ENCODE results near the gene CHCHD3.

DNA sequence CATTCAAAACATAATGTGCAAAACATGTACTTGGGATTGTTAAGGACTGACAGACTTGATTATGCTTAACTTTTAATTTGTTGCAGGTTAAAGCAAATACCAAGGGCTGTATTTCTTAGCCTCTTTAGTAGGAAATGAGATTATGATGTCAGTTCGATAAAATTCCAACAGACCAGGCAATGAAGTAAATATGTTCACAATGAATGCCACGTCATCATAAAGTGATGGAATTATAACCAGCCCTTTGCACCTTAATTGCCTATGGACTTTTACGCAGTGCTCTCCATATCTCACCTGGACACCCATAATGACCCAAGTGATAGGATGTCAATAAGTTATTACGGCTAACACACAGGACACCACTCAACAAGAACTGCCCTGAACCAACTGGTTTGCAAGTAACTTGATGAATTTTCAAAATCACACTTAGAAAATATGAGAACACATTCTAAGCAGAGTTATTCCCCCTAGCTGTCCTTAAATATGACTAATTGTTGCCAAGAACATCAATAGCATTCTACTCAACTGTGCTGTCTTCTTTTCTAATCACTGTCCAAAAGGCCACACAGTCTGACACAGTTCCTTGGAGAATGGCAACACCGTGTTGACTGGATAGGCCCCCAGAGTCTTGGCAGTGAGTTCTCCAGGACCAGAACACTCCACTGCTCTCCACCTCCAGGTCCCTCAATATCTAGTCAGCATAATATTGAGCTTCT, 115.0 kb downstream of the CHCHD3 start:
- TF ChIP-seq, protein P1, sequence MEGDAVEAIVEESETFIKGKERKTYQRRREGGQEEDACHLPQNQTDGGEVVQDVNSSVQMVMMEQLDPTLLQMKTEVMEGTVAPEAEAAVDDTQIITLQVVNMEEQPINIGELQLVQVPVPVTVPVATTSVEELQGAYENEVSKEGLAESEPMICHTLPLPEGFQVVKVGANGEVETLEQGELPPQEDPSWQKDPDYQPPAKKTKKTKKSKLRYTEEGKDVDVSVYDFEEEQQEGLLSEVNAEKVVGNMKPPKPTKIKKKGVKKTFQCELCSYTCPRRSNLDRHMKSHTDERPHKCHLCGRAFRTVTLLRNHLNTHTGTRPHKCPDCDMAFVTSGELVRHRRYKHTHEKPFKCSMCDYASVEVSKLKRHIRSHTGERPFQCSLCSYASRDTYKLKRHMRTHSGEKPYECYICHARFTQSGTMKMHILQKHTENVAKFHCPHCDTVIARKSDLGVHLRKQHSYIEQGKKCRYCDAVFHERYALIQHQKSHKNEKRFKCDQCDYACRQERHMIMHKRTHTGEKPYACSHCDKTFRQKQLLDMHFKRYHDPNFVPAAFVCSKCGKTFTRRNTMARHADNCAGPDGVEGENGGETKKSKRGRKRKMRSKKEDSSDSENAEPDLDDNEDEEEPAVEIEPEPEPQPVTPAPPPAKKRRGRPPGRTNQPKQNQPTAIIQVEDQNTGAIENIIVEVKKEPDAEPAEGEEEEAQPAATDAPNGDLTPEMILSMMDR (conservative IDR thresholded peaks at IDR 0.05 in 1 of 2, IDR thresholded peaks at IDR 0.05 in 1 of 2; ENCODE audit: low read depth in 1 of 2, low read length in 2 of 2), result no peak
- no peak for TF ChIP-seq EZH2 (IDR thresholded peaks at IDR 0.05; ENCODE audit: low read length, missing control alignments)
